ENCODE measurements around the gene CSDE1.

The CSDE1 gene

GRCh38 chr1:114701931-114702330 is 55.9 kb downstream of the CSDE1 start:
- no peak overlapping the region for H3K4me3 ChIP-seq (ENCODE audit: low read depth, low read length)
- TF ChIP-seq CTCF (IDR thresholded peaks at IDR 0.05; ENCODE audit: borderline replicate concordance, insufficient read depth, low read depth, low read length): no peak

- no peak for TF ChIP-seq CTCF (IDR thresholded peaks at IDR 0.05; ENCODE audit: borderline replicate concordance, insufficient read depth, low read depth, low read length)
- H3K4me3 ChIP-seq (ENCODE audit: low read depth, low read length): no peak overlapping the region
These were observed 57.7 kb downstream of the CSDE1 start for GRCh38 chr1:114700036-114700600.

GRCh38 chr1:114696810-114697209 is 61.0 kb downstream of the CSDE1 start:
- no peak for TF ChIP-seq CTCF (IDR thresholded peaks at IDR 0.05; ENCODE audit: borderline replicate concordance, insufficient read depth, low read depth, low read length)
- no peak overlapping the region for H3K4me3 ChIP-seq (ENCODE audit: low read depth, low read length)

GRCh38 chr1:114695430-114696058 is 62.2 kb downstream of the CSDE1 start, which contains the start of gene AMPD1:
AMPD1 (minus strand) TSS chr1:114695546; CDS start chr1:114695471, 75 bp downstream.
- no peak within 1 kb of the TSS for H3K4me3 ChIP-seq (ENCODE audit: low read depth, low read length)
- no peak for TF ChIP-seq CTCF (IDR thresholded peaks at IDR 0.05; ENCODE audit: borderline replicate concordance, insufficient read depth, low read depth, low read length)

- H3K4me3 ChIP-seq (ENCODE audit: low read depth, low read length): no peak overlapping the region
- no peak for TF ChIP-seq CTCF (IDR thresholded peaks at IDR 0.05; ENCODE audit: borderline replicate concordance, insufficient read depth, low read depth, low read length)
These were observed 63.1 kb downstream of the CSDE1 start for GRCh38 chr1:114694540-114695310.

- no peak for TF ChIP-seq CTCF (IDR thresholded peaks at IDR 0.05; ENCODE audit: borderline replicate concordance, insufficient read depth, low read depth, low read length)
- no peak overlapping the region for H3K4me3 ChIP-seq (ENCODE audit: low read depth, low read length)
These were observed 64.8 kb downstream of the CSDE1 start for GRCh38 chr1:114692947-114693346.
